K562 (cell line): Measurements from ENCODE around the gene TMEM39B. TPM values are rescaled to one million over a fixed set of nuclear protein-coding genes. Genes with fewer than 3 reads are reported as not detected.
A peak's percentile ranks its signal among the peaks of the same experiment; 100 is the strongest.

Experiments used
- BACH1 ChIP-seq: fragments of 200-800 bp; sonication (Bioruptor generic); IDR thresholded peaks from 2 replicates; pipeline ENCODE4 v1.6.1; 2016; ENCODE audit warnings: missing genetic modification characterization, missing compliant biosample characterization
- CEBPG ChIP-seq, 3 experiments: fragments of 200-800 bp in 1 of 3; sonication (Bioruptor generic) in 1 of 3; sonication (generic) in 1 of 3; formaldehyde crosslinking in 1 of 3; IDR thresholded peaks in 2 of 3; conservative IDR thresholded peaks in 1 of 3; 2 replicates each; pipeline versions ENCODE4 v1.6.1 to v1.8.0; 2016 to 2022; ENCODE audit warnings: missing compliant biosample characterization in 2 of 3, missing genetic modification characterization in 2 of 3, mild to moderate bottlenecking in 1 of 3, missing genetic modification reagents in 1 of 3
- FOXJ2 ChIP-seq: fragments of 200-800 bp; sonication (Bioruptor generic); IDR thresholded peaks from 2 replicates; pipeline ENCODE4 v1.6.1; 2016; ENCODE audit warnings: missing genetic modification characterization, missing compliant biosample characterization
- MAFF ChIP-seq: IDR thresholded peaks from 2 replicates; pipeline ENCODE4 v1.6.1; 2012; ENCODE audit warnings: low read length, improper control_type of control experiment
- MCM3 ChIP-seq: fragments of 450-650 bp; IDR thresholded peaks from 2 replicates; pipeline ENCODE4 v1.6.1; 2016
- NFE2 ChIP-seq: IDR thresholded peaks from 2 replicates; pipeline ENCODE4 v1.6.1; 2014; ENCODE audit warnings: antibody characterized with exemption, low read depth
- PRPF4 ChIP-seq: fragments of 200-400 bp; formaldehyde crosslinking; IDR thresholded peaks from one replicate; pipeline ENCODE4 v1.6.1; 2017; ENCODE audit warnings: low read length, low read depth, mild to moderate bottlenecking; ENCODE audit not compliant: insufficient read depth, poor library complexity, severe bottlenecking
- SIN3A ChIP-seq, 2 experiments: fragments of 150-350 bp in 1 of 2; IDR thresholded peaks; 2 replicates each; pipeline ENCODE4 v1.6.1; 2011 to 2016; ENCODE audit warnings: borderline replicate concordance in 2 of 2, low read depth in 2 of 2, low read length in 2 of 2, mild to moderate bottlenecking in 2 of 2, moderate library complexity in 2 of 2; ENCODE audit not compliant: control insufficient read depth in 1 of 2
- TBL1XR1 ChIP-seq, 2 experiments: IDR thresholded peaks; 2 replicates each; pipeline ENCODE4 v1.6.1; 2012; ENCODE audit warnings: improper control_type of control experiment in 2 of 2, low read length in 2 of 2, mild to moderate bottlenecking in 1 of 2
- ZBTB7A ChIP-seq: IDR thresholded peaks from 2 replicates; pipeline ENCODE4 v1.6.1; 2011; ENCODE audit warnings: low read depth, mild to moderate bottlenecking, low read length, moderate library complexity, borderline replicate concordance; ENCODE audit not compliant: control insufficient read depth
- ZFX ChIP-seq: sonication (generic); formaldehyde crosslinking; IDR thresholded peaks from 2 replicates; pipeline ENCODE4 v1.8.0; 2022; ENCODE audit warnings: mild to moderate bottlenecking, missing genetic modification reagents, moderate library complexity
- ZNF586 ChIP-seq: fragments of 450-650 bp; formaldehyde crosslinking; conservative IDR thresholded peaks from 2 replicates; pipeline ENCODE4 v1.4.0; 2020; ENCODE audit warnings: mild to moderate bottlenecking, moderate library complexity
- ZNF696 ChIP-seq: fragments of 250-450 bp; sonication (Bioruptor Pico); conservative IDR thresholded peaks from 2 replicates; pipeline ENCODE4 v1.4.0; 2020; ENCODE audit warnings: mild to moderate bottlenecking, moderate library complexity
- polyA plus RNA-seq, 8 experiments: library from polyadenylated mRNA; depleted of rRNA in 4 of 8; stranded (reverse) in 5 of 8; unstranded in 3 of 8; fragments of >200 nt; fragmentation: Nextera tagmentation in 2 of 8; fragmentation: Illumina TruSeq in 1 of 8; extraction: Ambion mirVana in 2 of 8; extraction: Trizol in 1 of 8; gene quantifications; 2 replicates each; pipeline versions ENCODE4 v1.2.1 to v1.2.3, GENCODE V29; 2011 to 2014; ENCODE audit warnings: inconsistent platforms in 1 of 8, missing spikeins in 1 of 8
- total RNA-seq, 7 experiments: library from RNA; depleted of rRNA in 6 of 7; stranded (reverse); fragments of >200 nt in 6 of 7; fragmentation: Illumina TruSeq in 2 of 7; extraction: Trizol in 2 of 7; gene quantifications; 2 replicates each; pipeline versions ENCODE4 v1.2.1 to v1.2.3, GENCODE V29; 2011 to 2021; ENCODE audit warnings: low replicate concordance in 1 of 7
- TF ChIP-seq, protein P1 (sequence below): sonication (generic); formaldehyde crosslinking; IDR thresholded peaks from 2 replicates; pipeline ENCODE4 v1.8.0; 2023; ENCODE audit warnings: mild to moderate bottlenecking, missing genetic modification reagents
- TF ChIP-seq, protein P2 (sequence below): fragments of 450-650 bp; formaldehyde crosslinking; IDR thresholded peaks from 2 replicates; pipeline ENCODE4 v1.4.0; 2020; ENCODE audit warnings: mild to moderate bottlenecking
- TF ChIP-seq, protein P3 (sequence below): conservative IDR thresholded peaks from 2 replicates; pipeline ENCODE4 v1.6.1; 2011; ENCODE audit warnings: low read depth, mild to moderate bottlenecking, low read length; ENCODE audit not compliant: control insufficient read depth

The TMEM39B gene
- total and polyA plus RNA-seq, 9 of the 15 experiments (the other 6 are each of a cell fraction or from before 2014, with no cell fraction given): 0.92 to 28.5 (median 9.7) TPM

DNA sequence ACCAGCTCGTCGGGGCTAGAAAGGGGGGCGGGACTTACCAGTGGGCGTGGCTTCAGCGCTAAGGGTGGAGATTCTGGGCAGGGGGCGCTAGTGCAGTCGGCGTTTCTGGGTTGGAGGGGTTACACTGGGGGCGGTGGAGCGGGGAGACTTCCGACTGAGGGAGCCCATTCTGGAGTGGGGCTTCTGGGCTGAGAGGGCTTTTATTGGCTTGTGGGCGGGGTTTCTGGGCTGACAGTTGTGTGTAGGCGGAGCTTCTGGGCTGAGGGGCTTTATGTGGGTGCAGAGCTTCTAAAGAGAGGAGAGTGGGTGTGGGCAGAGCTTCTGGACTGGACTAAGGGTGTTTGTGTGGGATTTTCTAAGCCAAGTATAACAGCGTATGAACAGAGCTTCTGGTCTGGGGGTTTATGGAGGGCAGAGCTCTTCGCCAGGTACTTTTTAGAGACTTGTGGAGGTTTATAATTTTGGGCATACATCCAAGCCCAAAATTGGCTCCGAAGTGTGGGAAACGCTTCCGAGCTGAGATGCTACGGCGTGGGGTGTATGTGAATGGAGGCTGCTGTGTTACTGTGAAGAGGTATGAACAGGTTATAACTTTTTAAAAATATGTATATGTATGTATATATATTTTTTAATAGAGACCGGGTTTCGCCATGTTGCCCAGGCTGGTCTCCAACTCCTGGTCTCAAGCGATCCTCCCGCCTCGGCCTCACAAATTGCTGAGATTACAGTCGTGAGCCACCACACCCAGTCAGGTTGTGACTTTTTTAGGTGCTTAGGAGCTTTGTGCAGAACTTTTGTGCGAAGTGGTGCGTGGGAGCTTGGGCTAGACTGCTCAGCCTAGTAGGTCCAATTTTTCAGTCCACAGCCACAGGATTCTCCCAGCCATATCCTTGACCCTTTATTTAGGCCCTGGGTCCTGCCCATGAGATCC lies 825 bp downstream of the TMEM39B start (continued):
- TF ChIP-seq, protein P1, sequence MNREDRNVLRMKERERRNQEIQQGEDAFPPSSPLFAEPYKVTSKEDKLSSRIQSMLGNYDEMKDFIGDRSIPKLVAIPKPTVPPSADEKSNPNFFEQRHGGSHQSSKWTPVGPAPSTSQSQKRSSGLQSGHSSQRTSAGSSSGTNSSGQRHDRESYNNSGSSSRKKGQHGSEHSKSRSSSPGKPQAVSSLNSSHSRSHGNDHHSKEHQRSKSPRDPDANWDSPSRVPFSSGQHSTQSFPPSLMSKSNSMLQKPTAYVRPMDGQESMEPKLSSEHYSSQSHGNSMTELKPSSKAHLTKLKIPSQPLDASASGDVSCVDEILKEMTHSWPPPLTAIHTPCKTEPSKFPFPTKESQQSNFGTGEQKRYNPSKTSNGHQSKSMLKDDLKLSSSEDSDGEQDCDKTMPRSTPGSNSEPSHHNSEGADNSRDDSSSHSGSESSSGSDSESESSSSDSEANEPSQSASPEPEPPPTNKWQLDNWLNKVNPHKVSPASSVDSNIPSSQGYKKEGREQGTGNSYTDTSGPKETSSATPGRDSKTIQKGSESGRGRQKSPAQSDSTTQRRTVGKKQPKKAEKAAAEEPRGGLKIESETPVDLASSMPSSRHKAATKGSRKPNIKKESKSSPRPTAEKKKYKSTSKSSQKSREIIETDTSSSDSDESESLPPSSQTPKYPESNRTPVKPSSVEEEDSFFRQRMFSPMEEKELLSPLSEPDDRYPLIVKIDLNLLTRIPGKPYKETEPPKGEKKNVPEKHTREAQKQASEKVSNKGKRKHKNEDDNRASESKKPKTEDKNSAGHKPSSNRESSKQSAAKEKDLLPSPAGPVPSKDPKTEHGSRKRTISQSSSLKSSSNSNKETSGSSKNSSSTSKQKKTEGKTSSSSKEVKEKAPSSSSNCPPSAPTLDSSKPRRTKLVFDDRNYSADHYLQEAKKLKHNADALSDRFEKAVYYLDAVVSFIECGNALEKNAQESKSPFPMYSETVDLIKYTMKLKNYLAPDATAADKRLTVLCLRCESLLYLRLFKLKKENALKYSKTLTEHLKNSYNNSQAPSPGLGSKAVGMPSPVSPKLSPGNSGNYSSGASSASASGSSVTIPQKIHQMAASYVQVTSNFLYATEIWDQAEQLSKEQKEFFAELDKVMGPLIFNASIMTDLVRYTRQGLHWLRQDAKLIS: no peak
- TF ChIP-seq FOXJ2 (tag) (no peak), ZFX (CRISPR knock-in tag) (peak; percentile 12; the same call in 1 of the 2 replicates), ZNF696 (no peak), ZBTB7A (peak; percentile 88), MAFF (no peak), PRPF4 (no peak), MCM3 (no peak), SIN3A (IDR thresholded peaks at IDR 0.05; ENCODE audit: borderline replicate concordance in 2 of 2, control insufficient read depth in 1 of 2, low read depth in 2 of 2, low read length in 2 of 2) (no peak), BACH1 (tag) (no peak), CEBPG (CRISPR knock-in tag; IDR thresholded peaks at IDR 0.05) (no peak), CEBPG (tag; conservative IDR thresholded peaks at IDR 0.05 in 1 of 2, IDR thresholded peaks at IDR 0.05 in 1 of 2) (no peak), ZNF586 (CRISPR knock-in tag) (no peak), NFE2 (no peak), TBL1XR1 (IDR thresholded peaks at IDR 0.05; ENCODE audit: low read length in 2 of 2) (0 out of 4 replicates have a peak, but pooled peaks of 1 of the 2 experiments have one; percentile 16)
- TF ChIP-seq, protein P2, sequence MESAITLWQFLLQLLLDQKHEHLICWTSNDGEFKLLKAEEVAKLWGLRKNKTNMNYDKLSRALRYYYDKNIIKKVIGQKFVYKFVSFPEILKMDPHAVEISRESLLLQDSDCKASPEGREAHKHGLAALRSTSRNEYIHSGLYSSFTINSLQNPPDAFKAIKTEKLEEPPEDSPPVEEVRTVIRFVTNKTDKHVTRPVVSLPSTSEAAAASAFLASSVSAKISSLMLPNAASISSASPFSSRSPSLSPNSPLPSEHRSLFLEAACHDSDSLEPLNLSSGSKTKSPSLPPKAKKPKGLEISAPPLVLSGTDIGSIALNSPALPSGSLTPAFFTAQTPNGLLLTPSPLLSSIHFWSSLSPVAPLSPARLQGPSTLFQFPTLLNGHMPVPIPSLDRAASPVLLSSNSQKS (CRISPR knock-in tag): no peak
- TF ChIP-seq, protein P3, sequence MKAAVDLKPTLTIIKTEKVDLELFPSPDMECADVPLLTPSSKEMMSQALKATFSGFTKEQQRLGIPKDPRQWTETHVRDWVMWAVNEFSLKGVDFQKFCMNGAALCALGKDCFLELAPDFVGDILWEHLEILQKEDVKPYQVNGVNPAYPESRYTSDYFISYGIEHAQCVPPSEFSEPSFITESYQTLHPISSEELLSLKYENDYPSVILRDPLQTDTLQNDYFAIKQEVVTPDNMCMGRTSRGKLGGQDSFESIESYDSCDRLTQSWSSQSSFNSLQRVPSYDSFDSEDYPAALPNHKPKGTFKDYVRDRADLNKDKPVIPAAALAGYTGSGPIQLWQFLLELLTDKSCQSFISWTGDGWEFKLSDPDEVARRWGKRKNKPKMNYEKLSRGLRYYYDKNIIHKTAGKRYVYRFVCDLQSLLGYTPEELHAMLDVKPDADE: 0 out of 2 replicates have a peak, but pooled peaks have one; percentile 15
